Measurements from ENCODE around the gene PPP2R2B.

Gene PPP2R2B

DNA sequence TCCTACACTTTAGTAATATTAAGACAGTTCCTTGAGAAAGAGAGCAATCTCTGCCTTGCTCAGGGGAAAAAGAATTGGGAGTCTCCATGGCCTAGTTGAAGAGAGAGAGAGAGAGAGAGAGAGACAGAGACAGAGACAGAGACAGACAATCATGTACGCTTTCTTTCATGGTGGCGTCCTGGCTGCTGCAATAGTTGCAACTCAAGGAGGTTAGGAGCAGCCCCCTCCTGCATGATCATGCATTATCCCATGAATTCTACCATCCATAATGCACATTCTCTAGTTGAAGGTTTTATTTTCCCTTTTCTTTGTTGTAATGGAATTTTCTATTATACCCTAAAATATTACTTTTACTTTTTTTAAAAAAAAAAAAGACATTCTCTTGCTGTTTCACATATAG, 50.7 kb downstream of the PPP2R2B start:
- DNase-seq (ENCODE audit: low read depth in 2 of 2): no peak

DNA sequence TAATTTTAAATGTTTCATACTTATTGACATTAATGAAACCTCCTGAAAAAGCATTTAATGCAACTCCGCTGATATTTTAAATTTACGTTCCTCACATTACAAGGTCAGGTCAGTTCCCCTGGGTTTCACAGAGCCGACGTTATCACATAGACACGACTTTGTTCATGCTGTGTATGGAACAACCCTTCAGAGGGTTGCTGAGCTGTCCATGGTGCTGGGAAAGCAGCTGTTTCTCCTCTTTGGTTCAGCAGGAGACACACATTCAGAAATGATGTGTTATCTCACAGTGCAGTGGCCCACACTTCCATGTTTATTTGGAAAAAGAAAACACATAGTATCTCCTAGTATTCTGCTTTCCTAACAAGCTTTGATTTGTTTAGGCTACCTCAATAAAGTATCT, 53.5 kb downstream of the PPP2R2B start:
- no peak for DNase-seq (ENCODE audit: low read depth in 2 of 2)

- no peak for DNase-seq (ENCODE audit: low read depth in 2 of 2)
These were observed 56.8 kb downstream of the PPP2R2B start for GRCh38 chr5:146821732-146822131.

DNA sequence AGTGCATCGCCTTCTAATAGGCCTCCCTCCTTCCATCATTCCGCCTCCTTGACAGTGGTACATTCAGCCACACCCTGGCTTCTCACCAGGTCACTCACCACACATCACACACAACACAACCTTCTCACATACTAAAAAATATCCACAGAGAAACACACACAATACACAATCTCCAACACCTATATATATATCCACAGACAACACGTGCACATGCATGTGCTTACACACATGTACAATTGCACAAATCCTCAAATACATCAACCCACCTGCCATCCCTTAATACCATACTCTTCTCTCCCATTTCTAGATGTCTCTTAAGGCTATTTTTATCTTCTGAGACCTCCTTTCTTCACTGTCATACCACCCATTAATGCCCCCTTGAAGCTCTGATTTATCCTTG, 57.6 kb downstream of the PPP2R2B start:
- DNase-seq (ENCODE audit: low read depth in 2 of 2): no peak

DNA sequence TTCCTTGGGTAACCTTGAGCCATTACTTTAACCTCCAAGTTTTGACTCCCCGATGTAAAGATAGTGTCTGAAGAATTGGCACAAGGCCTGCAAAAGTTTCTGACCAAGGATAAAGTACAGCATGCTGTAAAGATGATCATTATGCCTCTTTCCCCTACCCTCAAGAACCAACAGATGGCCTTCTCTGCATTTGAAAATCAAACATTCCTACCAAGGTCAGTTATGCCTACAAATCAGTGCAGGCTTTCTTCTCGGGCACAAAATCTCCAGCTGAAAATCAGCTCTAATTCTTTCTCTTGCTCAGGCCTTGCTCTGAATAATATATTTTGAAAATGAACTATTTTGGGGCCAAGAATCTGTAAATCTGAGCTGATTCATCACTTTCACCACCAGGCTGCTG, 59.7 kb downstream of the PPP2R2B start:
- no peak for DNase-seq (ENCODE audit: low read depth in 2 of 2)

GRCh38 chr5:146817973-146818372, 60.6 kb downstream of the PPP2R2B start:
- no peak for DNase-seq (ENCODE audit: low read depth in 2 of 2)

DNA sequence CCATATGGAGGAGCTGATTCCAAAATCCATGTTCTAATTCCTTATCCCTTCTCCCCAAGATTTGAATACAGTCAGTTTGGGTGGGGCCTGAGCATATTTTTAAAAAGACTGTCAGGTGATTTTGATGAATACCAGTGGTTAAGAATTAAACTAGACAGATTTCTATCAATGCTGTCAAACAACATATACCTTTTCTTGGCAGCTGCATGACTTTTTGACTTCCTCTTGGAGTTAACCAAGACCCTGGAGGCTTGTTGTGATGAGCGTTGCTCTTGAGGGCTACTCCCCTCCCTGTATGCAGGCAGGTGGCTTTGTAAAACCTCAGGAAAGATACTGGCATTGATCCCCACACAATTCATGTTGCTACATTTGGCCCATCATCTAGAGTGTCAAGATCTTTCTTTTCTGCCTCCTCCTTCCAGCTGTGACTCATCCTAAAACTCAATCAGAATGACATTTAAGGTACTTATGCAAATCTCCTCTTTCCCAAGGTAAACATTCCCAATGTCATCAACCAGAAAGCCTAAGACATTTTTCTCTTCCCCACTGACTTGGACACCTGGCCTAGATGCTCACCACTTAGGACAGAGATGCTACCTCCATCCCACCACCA, 61.7 kb downstream of the PPP2R2B start:
- no peak for DNase-seq (ENCODE audit: low read depth in 2 of 2)

DNA sequence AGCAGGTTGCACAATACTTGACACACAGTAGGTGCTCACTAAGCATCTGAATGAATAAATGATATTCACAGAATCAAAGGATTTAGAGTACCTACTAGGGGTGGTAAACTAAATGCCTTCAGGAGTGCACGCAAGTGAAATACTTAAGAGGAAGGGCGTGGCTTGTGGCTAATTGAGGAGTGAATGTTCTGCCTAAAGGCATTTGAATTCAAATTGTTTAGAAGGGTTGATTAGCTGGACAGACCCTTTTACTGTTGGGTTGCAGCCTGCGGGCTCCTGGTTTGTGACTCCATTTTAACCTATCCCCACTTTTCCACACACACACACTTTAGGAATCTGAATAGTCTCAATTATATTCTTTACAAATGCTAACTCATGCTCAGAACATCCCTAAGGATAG, 63.1 kb downstream of the PPP2R2B start:
- DNase-seq (ENCODE audit: low read depth in 2 of 2): no peak

DNA sequence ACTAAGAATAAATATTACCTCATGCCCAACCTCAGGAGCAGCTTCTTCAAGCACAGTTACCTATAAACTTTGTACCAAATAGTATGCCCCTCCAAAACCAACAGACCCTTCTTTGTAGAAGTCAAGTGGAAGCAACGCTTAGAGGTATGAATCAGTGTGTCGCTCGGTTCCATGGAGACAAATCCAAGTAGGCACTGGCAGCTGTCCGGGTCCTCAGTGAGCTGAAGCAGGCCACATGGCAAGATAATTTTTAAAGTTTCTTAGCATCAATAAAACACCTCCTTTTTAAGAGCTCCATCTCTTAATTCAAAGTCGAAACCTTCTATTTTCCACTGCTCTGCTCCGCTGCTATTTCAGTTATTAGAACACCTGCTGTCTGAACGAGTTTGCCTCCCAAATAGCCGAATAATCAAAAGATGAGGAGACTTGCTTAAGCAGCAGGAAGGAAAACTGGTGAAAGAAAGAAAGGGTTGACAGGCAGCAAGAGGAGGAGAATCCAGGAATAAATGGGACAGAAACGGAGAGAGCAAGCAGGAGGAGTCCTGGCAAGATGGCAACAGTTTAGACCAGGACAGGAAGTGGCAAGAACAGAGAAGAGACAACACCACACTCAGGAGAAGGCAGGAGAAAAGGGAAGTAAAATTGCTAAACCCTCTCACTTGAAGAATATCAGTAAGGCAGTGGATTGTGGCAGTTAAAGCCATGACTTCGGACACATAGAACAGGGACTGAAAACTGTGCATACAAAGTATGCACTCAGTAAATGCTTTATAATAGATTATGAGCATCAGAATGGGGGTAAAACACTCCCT, 65.0 kb downstream of the PPP2R2B start:
- no peak for DNase-seq (ENCODE audit: low read depth in 2 of 2)

GRCh38 chr5:146805081-146805480, 73.5 kb downstream of the PPP2R2B start:
- DNase-seq (ENCODE audit: low read depth in 2 of 2): no peak

GRCh38 chr5:146802945-146803522, 75.5 kb downstream of the PPP2R2B start:
- DNase-seq (ENCODE audit: low read depth in 2 of 2): no peak

GRCh38 chr5:146799671-146800070, 78.9 kb downstream of the PPP2R2B start:
- DNase-seq (ENCODE audit: low read depth in 2 of 2): no peak

GRCh38 chr5:146799231-146799630, 79.3 kb downstream of the PPP2R2B start:
- no peak for DNase-seq (ENCODE audit: low read depth in 2 of 2)

DNA sequence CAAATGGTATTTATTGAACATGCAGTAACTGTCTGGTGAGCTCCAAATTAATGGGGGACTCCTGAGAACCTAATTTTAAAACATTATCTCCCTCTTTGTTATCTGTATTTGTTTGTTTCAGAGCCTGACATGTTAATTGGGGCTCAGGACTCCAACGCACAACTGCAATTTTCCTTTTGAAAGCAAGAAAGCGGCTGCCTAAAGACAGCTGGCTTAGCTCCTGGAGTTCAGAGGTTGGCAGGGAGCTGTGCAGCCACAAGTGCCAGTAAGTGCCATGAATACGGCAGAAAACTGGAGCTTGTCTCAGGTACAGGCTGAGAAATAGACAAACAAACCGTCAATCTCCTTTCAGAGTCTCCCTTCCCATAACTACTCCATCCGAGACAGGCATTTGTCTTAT, 80.9 kb downstream of the PPP2R2B start:
- DNase-seq (ENCODE audit: low read depth in 2 of 2): no peak

DNA sequence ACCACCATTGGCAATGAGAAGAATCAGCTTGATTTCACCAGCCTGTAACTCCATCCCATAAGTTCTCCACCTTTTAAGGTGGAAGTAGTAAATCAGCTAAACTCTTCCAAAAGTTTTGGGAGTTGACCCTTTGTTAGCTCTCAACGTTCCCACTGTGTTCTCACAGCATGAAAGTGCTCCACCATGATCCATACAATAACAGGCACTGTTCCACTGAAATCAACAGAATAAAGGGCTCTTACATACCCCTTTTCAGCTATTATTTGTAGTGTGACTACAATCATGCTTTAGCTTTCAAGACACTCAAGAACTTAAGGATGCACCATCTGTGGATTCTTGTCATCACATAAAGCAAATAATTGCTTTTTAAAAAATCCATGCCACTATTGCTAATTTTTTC, 81.6 kb downstream of the PPP2R2B start:
- no peak for DNase-seq (ENCODE audit: low read depth in 2 of 2)

- DNase-seq (ENCODE audit: low read depth in 2 of 2): no peak
These were observed 82.4 kb downstream of the PPP2R2B start for GRCh38 chr5:146796144-146796543.

DNA sequence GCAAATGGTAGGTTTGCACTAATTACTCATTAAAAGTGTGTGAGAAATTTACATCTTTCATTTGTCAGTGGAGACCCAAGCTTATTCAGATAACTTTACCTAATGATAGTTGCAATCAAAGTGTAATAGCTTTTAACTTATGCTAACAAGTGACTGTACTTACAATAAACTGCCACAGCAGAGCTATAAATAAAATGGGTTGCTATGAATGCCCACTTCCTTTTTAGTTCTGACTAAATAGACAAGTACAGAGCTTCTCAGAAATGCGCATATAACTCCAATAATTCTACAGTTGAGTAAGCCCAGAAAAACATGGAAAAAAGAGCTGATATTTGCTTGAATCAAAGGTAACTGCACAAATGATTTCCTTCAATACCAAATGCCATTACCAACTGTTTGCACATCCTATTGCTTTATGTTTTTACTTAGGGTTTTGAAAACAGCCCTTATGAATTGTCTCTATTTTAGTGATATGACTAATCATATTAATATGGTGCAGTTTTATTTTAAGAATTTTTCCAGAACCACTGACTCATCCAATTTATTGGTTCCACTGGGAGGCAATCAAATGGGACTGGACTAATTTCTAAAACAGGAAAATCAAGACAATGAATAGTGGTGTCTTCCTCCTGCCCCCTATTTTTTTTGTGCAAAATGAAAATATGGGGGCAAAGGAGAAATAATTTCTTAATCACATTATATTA, 84.1 kb downstream of the PPP2R2B start:
- DNase-seq (ENCODE audit: low read depth in 2 of 2): no peak

DNA sequence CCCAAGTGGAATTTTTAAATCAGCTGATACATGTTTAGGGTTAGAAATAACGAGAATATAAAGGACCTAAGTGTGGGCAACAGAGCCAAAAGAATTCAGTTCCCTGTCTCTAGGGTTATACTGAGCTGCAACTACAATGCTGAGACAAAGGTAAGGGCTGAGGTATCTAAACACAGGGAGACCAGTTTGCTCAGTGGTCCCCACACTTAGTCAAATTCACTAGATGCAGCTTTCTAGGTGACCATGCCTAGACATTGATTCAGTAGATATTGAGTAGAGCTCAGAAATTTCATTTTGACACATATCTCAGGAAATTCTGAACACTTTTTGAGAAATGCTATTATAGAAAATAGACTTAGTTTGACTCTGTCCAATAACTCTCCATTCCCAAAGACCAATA, 84.8 kb downstream of the PPP2R2B start:
- no peak for DNase-seq (ENCODE audit: low read depth in 2 of 2)

DNA sequence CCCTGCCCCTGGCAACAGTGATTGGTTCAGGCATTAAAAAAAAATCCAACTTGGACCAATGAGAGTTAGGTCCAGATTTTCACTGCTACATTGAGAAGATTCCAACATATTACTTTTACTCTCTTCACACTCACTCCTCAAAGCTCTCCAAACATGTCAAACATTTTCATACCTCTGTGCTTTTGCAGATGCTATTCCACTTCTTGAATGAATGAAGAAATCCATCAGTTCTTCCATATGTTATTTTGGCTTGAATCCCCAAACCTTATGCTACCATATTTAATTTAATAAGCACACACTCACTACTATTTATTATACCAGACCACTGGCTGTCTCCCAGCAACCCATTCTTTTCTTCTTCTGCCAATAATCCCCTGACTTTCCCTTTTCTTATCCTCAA, 87.1 kb downstream of the PPP2R2B start:
- DNase-seq (ENCODE audit: low read depth in 2 of 2): no peak

GRCh38 chr5:146789712-146790653, 88.6 kb downstream of the PPP2R2B start:
- DNase-seq (ENCODE audit: low read depth in 2 of 2): no peak

- no peak for DNase-seq (ENCODE audit: low read depth in 2 of 2)
These were observed 89.7 kb downstream of the PPP2R2B start for GRCh38 chr5:146788898-146789297.
